ENCODE data around the gene GATD1.

Gene GATD1

DNA sequence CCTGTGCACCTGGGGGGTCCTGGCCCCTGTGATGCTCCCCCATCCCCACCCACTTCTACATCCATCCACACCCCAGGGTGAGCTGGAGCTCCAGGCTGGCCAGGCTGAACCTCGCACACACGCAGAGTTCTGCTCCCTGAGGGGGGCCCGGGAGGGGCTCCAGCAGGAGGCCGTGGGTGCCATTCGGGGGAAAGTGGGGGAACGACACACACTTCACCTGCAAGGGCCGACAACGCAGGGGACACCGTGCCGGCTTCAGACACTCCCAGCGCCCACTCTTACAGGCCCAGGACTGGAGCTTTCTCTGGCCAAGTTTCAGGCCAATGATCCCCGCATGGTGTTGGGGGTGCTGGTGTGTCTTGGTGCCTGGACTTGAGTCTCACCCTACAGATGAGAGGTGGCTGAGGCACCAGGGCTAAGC lies 50.0 kb downstream of the GATD1 start:
- no peak for DNase-seq (ENCODE audit: low read depth in 3 of 3)

DNA sequence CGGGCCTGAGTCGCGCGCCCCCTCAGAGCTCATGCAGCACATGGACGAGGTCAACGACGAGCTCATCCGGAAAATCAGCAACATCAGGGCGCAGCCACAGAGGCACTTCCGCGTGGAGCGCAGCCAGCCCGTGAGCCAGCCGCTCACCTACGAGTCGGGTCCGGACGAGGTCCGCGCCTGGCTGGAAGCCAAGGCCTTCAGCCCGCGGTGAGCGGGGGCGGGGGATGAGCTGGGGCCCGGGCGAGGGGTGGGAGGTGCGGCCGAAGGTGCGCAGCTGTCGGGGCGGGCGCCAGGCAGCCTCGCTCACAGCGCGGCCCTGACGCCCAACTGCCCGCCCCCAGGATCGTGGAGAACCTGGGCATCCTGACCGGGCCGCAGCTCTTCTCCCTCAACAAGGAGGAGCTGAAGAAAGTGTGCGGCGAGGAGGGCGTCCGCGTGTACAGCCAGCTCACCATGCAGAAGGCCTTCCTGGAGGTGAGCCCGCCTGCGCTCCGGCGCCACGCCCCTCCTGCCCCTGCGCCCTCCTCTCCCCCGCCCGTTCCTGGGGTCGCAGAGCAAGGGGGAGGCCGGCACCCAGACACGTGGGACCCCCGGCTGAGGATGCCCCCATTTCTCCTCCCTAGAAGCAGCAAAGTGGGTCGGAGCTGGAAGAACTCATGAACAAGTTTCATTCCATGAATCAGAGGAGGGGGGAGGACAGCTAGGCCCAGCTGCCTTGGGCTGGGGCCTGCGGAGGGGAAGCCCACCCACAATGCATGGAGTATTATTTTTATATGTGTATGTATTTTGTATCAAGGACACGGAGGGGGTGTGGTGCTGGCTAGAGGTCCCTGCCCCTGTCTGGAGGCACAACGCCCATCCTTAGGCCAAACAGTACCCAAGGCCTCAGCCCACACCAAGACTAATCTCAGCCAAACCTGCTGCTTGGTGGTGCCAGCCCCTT lies 50.7 kb downstream of the GATD1 start:
- DNase-seq (ENCODE audit: low read depth in 3 of 3): no peak

- no peak for DNase-seq (ENCODE audit: low read depth in 3 of 3)
Measured at GRCh38 chr11:725624-726202, 51.6 kb downstream of the GATD1 start.

DNA sequence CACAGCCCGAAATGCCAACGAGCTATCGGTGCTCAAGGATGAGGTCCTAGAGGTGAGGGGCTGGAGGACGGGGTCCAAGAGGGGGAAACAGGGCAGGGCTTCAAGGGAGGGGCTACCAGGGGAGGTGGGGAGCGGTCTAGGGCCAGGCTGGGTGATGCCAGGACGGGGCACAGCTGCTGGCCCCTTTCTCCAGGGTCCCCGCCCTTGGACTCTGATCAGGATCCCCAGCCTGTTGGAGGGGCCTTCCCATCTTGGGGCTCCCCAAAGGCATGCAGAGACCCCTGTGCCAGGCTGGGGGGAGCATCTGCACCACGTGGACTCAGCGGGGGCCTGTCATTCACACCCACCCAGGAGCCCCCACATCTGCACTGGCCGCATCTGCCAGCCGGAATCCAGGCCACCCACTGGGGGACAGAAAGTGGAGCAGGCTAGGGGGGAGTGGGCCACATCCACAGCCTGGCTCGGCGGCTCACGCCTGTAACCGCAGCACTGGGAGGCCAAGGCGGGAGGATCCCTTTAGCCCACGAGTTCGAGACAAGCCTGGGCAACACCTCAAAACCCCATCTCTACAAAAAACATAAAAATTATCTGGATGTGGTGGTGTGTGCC lies 52.4 kb downstream of the GATD1 start:
- no peak for DNase-seq (ENCODE audit: low read depth in 3 of 3)

DNA sequence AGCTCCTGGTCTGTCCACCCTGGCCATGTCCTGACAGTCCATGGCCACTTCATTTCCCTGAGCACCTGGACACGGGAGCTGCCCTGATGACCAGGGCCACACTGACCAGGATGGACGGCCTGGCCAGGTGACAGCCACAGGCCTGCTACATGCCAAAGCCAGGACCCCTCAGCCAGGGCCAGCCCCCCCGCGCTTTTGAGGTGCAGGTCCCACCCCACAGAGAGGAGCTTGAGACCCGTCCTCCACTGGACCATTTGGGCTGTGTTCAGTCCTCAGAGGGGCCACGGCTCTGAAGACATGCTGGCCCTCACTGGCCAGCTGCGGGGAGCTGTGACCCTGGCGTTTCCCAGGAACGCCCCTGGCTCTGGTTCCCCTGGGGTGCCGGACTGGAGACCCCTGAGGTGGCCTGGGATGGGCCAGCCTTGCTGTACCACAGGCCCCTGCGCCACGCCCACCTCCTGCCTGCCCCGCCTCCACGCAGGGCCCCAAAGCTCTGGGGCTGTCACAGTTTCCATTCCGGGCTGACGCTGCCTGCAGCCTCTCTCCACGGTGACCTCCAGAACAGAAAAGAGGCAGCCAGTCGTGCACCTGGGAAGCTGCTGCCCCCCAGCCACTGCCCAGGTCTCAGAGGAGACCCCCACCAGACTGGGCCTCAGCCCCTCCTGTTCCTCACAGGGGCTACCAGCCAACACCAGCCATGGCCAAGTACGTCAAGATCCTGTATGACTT lies 53.1 kb downstream of the GATD1 start:
- DNase-seq (ENCODE audit: low read depth in 3 of 3): no peak

- DNase-seq (ENCODE audit: low read depth in 3 of 3): no peak
Measured at GRCh38 chr11:723120-723883, 54.0 kb downstream of the GATD1 start.

GRCh38 chr11:722346-722811 lies 54.9 kb downstream of the GATD1 start:
- DNase-seq (ENCODE audit: low read depth in 3 of 3): no peak

GRCh38 chr11:721741-722345 lies 55.4 kb downstream of the GATD1 start:
- DNase-seq (ENCODE audit: low read depth in 3 of 3): no peak

DNA sequence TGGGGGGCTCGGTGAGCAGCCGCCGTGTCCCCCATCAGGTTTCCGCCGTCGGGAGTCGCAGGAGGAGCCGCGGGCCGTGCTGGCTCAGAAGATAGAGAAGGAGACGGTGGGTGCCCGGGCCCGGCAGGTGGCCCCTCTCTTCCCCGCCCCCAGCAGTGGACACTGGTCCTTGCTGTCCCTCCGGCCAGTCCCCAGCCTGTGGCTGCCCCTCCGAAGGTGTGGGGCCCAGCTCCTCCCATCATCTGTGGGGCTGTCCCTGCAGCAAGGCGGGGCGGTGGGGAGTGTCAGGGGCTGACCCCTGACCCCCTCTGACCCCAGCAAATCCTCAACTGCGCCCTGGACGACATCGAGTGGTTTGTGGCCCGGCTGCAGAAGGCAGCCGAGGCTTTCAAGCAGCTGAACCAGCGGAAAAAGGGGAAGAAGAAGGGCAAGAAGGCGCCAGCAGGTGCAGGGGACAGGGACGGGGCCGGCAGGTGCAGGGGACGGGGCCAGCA lies 56.0 kb downstream of the GATD1 start:
- DNase-seq (ENCODE audit: low read depth in 3 of 3): no peak

DNA sequence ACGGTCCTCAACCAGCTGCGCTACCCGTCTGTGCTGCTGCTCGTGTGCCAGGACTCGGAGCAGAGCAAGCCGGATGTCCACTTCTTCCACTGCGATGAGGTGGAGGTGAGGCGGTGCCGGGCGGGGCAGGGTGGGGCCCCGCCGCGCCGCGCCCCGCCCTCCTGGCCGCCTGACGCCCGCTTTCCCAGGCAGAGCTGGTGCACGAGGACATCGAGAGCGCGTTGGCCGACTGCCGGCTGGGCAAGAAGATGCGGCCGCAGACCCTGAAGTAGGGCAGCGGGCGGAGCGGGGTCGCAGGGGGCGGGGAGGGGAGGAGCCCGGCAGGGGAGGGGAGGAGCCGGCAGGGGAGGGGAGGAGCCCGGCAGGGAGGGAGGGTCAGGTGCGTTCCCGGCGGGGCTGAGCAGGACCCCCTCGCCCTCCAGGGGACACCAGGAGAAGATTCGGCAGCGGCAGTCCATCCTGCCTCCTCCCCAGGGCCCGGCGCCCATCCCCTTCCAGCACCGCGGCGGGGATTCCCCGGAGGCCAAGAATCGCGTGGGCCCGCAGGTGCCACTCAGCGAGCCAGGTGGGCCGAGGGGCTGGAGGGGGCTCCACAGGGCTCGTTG lies 56.5 kb downstream of the GATD1 start:
- peak in 1 of 3 donors; percentile 61 for DNase-seq (ENCODE audit: low read depth in 3 of 3)

- DNase-seq (ENCODE audit: low read depth in 3 of 3): no peak
Measured at GRCh38 chr11:720017-720641, 57.2 kb downstream of the GATD1 start.

DNA sequence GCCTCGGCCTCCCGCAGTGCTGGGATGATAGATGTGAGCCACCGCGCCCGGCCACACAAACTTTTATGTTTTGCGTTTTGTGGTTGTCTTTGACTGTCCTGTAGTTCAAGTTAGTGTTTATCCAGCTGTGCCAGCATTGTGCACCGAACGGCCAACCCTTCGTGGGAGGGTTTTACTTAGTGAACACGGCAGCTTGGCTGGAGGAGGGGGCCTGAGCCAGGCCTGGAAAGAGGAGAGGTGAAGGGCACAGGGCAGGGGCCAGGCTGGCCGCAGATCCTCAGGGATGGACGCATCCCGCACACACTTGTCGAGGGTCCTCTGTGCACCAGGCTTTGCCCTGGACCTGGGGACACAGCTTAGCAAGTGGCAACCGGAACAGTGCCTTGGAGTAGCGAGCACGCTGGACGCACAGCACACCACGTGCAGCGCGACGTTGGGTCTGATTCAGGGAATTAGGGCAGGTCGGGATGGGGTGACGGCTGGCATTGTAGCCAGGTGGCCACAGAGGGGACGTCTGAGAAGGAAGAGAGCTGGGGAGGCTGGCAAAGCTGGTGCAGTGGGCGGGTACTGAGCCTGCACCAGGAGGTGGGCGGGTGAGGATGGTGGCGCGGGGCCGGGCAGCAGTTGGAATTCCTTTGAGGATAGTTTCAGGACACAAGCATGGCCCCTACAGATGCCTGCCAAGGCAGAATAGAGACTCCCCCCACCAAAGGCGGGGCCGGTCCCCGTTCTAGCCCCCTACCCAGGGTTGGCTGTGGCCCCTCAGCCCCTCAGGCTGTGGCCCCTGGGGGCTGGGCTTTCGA lies 57.9 kb downstream of the GATD1 start:
- no peak for DNase-seq (ENCODE audit: low read depth in 3 of 3)
